Measurements from ENCODE around the gene MOB3B. TPM values are rescaled to one million over a fixed set of nuclear protein-coding genes. Genes with fewer than 3 reads are reported as not detected.

Gene MOB3B
- total RNA-seq, 1 experiment from 2014 or later = 6.9 TPM

DNA sequence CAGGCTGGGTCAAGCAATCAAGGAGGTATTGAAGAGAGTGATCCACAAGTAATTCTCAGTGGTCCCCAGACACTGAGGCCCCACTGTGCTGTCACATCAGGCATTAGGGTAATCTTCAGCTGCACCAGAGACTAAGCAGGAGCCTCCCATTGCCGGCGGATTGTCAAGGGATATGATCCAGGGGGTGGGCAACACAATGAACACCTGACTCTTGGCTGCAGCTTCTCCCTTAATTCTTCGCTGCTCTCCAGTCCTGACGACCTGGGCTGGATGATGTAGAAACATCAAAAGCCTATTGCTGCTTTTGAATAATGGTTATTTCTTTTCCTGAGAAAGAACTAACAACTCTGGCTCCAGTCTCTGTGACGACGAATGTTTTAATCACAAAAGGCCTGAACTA lies 83.9 kb downstream of the MOB3B start:
- no peak for DNase-seq
- Histone ChIP-seq H3K4me3 (ENCODE audit: insufficient read depth, low read depth, low read length) (no peak overlapping the region), H3K36me3 (replicated peaks; ENCODE audit: control insufficient read depth, insufficient read depth, low read length) (no peaks in the 10 kb centered on the region), H3K27me3 (ENCODE audit: control insufficient read depth, insufficient read depth, low read length) (no peaks in the 10 kb centered on the region)

DNA sequence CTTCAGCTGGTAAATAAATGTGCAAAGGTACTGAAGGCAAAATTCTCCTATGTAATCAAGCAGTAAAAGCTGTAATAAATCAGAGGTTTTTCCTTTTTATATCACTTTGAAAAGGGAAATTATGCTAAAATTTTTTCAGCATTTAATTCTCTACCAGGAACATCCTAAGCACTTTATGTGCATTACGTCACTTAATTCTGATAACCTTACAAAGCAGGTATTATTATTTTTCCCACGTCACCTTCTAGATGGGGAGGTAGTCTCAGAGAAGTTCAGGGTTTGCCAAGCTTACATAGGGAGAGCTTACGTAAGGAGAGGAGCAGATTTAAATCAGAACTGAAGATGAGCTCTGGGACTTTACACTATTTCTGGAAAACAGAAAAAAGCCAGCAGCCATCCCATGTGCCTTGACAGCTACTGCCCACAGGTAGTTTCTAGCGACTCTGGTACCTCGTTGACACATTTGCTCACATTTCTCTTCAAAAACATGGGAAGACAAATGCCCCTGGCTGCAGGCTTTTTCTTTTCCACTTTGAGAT lies 84.5 kb downstream of the MOB3B start:
- no peaks in the 10 kb centered on the region for H3K27me3 ChIP-seq (ENCODE audit: control insufficient read depth, insufficient read depth, low read length)
- no peak for DNase-seq
- no peaks in the 10 kb centered on the region for H3K36me3 ChIP-seq (replicated peaks; ENCODE audit: control insufficient read depth, insufficient read depth, low read length)
- no peak overlapping the region for H3K4me3 ChIP-seq (ENCODE audit: insufficient read depth, low read depth, low read length)

GRCh38 chr9:27442464-27442863 lies 87.2 kb downstream of the MOB3B start:
- no peaks in the 10 kb centered on the region for H3K36me3 ChIP-seq (replicated peaks; ENCODE audit: control insufficient read depth, insufficient read depth, low read length)
- H3K4me3 ChIP-seq (ENCODE audit: insufficient read depth, low read depth, low read length) = no peak overlapping the region
- no peak for DNase-seq
- no peaks in the 10 kb centered on the region for H3K27me3 ChIP-seq (ENCODE audit: control insufficient read depth, insufficient read depth, low read length)

DNA sequence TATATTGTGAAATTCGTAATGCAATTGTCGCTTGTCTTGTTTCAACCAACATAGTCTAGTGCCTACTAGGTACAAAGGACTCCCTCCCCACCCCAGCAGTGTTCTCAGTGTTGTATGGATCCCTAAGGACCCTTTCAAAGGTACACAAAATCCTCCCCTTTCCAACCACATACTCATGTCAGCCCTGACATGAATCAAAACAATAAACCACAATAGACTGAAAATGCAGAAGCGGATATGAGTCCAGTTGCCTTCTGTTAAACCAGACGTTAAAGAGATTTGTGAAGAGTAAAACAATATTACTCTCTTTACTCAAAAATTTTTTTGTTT lies 87.9 kb downstream of the MOB3B start:
- no peak for DNase-seq
- no peaks in the 10 kb centered on the region for H3K27me3 ChIP-seq (ENCODE audit: control insufficient read depth, insufficient read depth, low read length)

GRCh38 chr9:27440888-27441740 lies 88.5 kb downstream of the MOB3B start:
- no peak for DNase-seq
- Histone ChIP-seq H3K36me3 (replicated peaks; ENCODE audit: control insufficient read depth, insufficient read depth, low read length) (no peaks in the 10 kb centered on the region), H3K27me3 (ENCODE audit: control insufficient read depth, insufficient read depth, low read length) (no peaks in the 10 kb centered on the region), H3K4me3 (ENCODE audit: insufficient read depth, low read depth, low read length) (no peak overlapping the region)

More for the DNA sequence above, 87.9 kb downstream of the MOB3B start:
- no peaks in the 10 kb centered on the region for H3K36me3 ChIP-seq (replicated peaks; ENCODE audit: control insufficient read depth, insufficient read depth, low read length)
- no peak overlapping the region for H3K4me3 ChIP-seq (ENCODE audit: insufficient read depth, low read depth, low read length)

DNA sequence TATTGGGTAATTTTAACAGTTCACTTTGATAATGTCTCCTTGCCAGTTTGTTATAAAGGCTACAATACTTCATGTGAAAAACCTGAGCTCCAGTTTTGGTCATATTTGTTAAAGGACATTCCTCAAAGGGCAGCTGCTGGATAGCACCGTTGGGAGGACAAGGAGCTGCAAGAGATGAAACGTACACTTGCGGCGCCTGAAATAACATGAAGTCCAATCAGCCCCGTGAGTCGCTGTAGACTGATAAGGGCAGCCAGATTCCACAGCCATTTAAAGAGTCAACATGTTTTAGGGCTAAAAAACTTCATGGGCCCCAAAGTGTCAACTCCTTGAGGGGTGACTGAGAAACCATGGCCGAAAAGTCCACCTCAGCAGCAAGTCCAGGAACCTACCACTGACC lies 91.1 kb downstream of the MOB3B start:
- no peak for DNase-seq
- Histone ChIP-seq H3K36me3 (replicated peaks; ENCODE audit: control insufficient read depth, insufficient read depth, low read length) (no peaks in the 10 kb centered on the region), H3K4me3 (ENCODE audit: insufficient read depth, low read depth, low read length) (no peak overlapping the region), H3K27me3 (ENCODE audit: control insufficient read depth, insufficient read depth, low read length) (no peaks in the 10 kb centered on the region)

- H3K4me3 ChIP-seq (ENCODE audit: insufficient read depth, low read depth, low read length) = no peak overlapping the region
- DNase-seq = no peak
- no peaks in the 10 kb centered on the region for H3K27me3 ChIP-seq (ENCODE audit: control insufficient read depth, insufficient read depth, low read length)
- no peaks in the 10 kb centered on the region for H3K36me3 ChIP-seq (replicated peaks; ENCODE audit: control insufficient read depth, insufficient read depth, low read length)
Observed at GRCh38 chr9:27437652-27438373, 91.8 kb downstream of the MOB3B start.

- Histone ChIP-seq H3K4me3 (ENCODE audit: insufficient read depth, low read depth, low read length) (no peak overlapping the region), H3K36me3 (replicated peaks; ENCODE audit: control insufficient read depth, insufficient read depth, low read length) (no peaks in the 10 kb centered on the region), H3K27me3 (ENCODE audit: control insufficient read depth, insufficient read depth, low read length) (no peaks in the 10 kb centered on the region)
- DNase-seq = no peak
Observed at GRCh38 chr9:27436234-27436633, 93.4 kb downstream of the MOB3B start.

DNA sequence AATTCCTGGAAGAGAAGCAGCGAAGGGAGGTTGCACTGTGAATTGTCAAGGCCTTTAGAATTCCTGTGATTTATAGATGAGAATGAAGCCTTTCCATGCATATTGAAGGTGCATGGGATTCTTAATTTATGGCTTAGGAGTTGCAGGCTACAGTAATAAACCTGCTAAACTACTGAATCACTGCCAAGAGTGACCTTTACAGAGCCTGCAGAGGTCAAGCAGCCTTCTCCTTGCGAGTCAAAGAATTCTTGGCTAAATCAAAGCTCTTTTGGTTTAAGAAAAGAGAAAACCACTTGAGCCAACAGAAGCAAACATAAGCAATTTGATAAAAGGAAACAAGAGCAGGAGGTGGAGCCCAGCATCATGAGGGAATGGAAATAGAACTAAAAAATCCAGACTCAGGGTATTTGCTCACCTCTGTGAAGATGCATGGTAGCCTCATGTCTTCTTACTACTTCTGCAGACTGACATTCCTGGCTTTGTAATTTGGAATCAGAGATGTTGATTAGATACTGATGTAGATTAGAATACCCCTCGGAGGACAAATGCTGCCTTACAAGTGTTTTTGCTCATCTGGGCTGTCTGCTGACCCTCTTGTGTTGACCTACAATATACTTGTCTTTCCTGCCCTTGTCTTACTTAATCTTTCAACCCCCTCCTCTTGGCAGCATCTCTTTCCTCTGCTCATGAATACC lies 95.8 kb downstream of the MOB3B start:
- no peaks in the 10 kb centered on the region for H3K27me3 ChIP-seq (ENCODE audit: control insufficient read depth, insufficient read depth, low read length)
- DNase-seq = no peak
- H3K36me3 ChIP-seq (replicated peaks; ENCODE audit: control insufficient read depth, insufficient read depth, low read length) = no peaks in the 10 kb centered on the region
- no peak overlapping the region for H3K4me3 ChIP-seq (ENCODE audit: insufficient read depth, low read depth, low read length)

DNA sequence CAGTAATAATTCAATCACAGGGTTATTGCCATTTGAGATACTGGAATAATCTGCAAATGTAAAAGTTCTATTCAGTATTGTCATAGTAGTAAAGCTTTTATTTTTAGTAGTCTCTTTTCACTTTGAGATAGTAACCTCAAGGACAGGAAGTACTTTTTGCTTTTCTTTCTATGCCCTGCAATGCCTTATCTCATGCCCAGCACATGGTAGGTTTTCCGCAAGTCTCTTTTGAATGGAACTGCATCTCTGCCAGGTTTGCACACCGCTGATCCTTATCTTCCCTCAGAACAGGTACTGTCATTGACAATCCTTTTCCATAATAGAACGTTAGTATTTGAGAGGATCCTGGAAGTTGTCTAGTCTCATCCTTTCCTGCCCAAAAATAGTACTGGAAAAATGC lies 97.3 kb downstream of the MOB3B start:
- Histone ChIP-seq H3K36me3 (replicated peaks; ENCODE audit: control insufficient read depth, insufficient read depth, low read length) (no peaks in the 10 kb centered on the region), H3K27me3 (ENCODE audit: control insufficient read depth, insufficient read depth, low read length) (no peaks in the 10 kb centered on the region), H3K4me3 (ENCODE audit: insufficient read depth, low read depth, low read length) (no peak overlapping the region)
- DNase-seq = no peak

DNA sequence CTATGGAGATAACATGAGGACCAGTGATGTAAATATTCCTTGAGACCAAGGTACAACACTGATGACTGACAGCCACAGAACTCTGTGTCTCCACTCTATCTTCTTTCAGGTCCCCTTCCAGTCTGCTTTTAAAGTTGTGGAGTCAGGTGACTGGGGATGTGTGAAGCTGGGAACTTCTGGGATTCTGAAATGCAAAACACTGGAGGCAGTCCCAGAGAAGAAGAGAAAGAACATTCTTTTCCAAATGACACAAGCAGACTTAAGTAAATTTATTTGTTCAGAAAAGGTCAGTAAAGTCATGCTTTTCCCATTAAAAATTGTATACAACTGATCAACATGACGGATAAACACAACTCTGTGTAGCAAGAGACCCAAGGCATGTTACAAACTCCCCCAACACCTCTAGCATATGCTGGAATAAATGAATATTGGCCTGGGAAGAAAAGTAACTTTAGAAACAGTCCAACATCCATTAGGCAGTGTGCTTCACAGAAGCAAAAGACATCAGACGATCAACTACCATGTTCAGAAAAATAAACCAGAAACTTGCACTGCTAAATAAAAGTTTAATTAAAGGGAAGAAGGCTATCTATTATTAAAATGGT lies 98.0 kb downstream of the MOB3B start:
- no peaks in the 10 kb centered on the region for H3K36me3 ChIP-seq (replicated peaks; ENCODE audit: control insufficient read depth, insufficient read depth, low read length)
- H3K27me3 ChIP-seq (ENCODE audit: control insufficient read depth, insufficient read depth, low read length) = no peaks in the 10 kb centered on the region
- no peak for DNase-seq
- H3K4me3 ChIP-seq (ENCODE audit: insufficient read depth, low read depth, low read length) = no peak overlapping the region

GRCh38 chr9:27430750-27431535 lies 98.7 kb downstream of the MOB3B start:
- no peak for DNase-seq
- Histone ChIP-seq H3K36me3 (replicated peaks; ENCODE audit: control insufficient read depth, insufficient read depth, low read length) (no peaks in the 10 kb centered on the region), H3K27me3 (ENCODE audit: control insufficient read depth, insufficient read depth, low read length) (no peaks in the 10 kb centered on the region), H3K4me3 (ENCODE audit: insufficient read depth, low read depth, low read length) (no peak overlapping the region)

DNA sequence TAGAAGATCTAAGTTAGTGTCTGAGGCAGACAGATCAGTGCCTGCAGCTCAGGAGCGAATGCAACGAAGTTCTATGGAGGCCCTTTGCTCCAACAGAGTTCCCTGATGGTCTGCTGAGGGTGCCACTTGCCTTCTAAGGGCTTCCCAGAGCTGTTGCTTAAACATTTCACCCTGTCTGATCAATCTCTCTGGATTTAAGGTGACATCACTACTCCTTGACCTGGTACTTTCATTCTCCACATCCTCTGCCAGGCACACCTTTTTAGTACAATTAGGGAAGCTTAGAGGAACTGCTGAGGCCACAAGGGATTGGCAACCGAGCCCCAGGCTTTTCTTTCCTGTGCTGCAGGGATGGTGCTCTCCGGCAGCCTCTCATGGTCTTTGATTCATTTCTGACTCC lies 99.7 kb downstream of the MOB3B start:
- Histone ChIP-seq H3K27me3 (ENCODE audit: control insufficient read depth, insufficient read depth, low read length) (no peaks in the 10 kb centered on the region), H3K36me3 (replicated peaks; ENCODE audit: control insufficient read depth, insufficient read depth, low read length) (no peaks in the 10 kb centered on the region), H3K4me3 (ENCODE audit: insufficient read depth, low read depth, low read length) (no peak overlapping the region)
- no peak for DNase-seq

DNA sequence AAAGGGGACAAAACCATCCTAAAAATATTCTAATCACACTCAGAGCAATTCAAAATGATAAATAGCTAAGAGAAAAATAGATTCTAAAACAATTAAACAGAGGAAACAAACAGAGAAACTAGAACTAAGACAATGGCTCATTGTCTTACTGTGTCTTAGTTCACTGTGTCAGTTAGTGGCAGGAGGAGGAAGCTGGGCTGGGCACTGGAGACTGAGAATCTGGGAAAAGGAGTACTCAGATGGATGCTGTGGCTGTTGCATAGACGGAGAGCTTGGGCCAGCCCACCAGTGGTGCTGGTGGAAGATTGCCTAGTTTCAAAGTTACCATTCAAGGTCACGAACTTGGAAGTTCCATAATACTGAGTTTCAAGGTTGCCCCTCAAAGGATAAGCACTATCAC lies 100.2 kb downstream of the MOB3B start:
- Histone ChIP-seq H3K27me3 (ENCODE audit: control insufficient read depth, insufficient read depth, low read length) (no peaks in the 10 kb centered on the region), H3K36me3 (replicated peaks; ENCODE audit: control insufficient read depth, insufficient read depth, low read length) (no peaks in the 10 kb centered on the region), H3K4me3 (ENCODE audit: insufficient read depth, low read depth, low read length) (no peak overlapping the region)
- DNase-seq = no peak
